Peyer's patch (tissue), 4 donors: Measurements from ENCODE around the gene DLGAP1.
"Not testable (repeated sequence)": the region's sequence is repeated elsewhere in the genome, so short reads cannot be mapped to it uniquely, and the experiment has no call there.

ENCODE experiments used
- POLR2A ChIP-seq, 2 donors: fragments of 450-650 bp; IDR thresholded peaks; one replicate each; pipeline ENCODE4 v1.5.1; 2017; ENCODE audit warnings: antibody characterized with exemption in 2 of 2, mild to moderate bottlenecking in 2 of 2, moderate library complexity in 2 of 2
- TF ChIP-seq, protein P1 (sequence below), 6 experiments: fragments of 450-650 bp in 4 of 6; fragments of 200-600 bp in 2 of 6; sonication (generic) in 1 of 6; IDR thresholded peaks; one replicate each; pipeline ENCODE4 v1.5.1; 2017 to 2019; ENCODE audit warnings: antibody characterized with exemption in 6 of 6, mild to moderate bottlenecking in 3 of 6, moderate library complexity in 1 of 6

DNA sequence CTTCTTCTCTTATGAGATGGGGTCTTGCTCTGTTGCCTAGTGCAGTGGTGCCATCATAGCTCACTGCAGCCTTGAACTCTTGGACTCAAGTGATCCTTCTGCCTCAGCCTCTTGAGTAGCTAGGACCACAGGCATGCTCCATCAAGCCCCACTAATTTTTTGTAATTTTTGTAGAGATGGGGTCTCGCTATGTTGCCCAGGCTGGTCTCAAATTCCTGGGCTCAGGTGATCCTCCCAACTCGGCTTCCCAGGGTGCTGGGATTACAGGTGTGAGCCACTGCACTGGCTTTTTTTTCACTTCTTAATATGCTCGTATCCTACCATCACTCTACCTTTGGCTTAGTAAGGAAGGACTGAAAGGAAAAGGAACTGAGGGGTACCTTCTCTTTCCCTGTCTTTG, 983.0 kb downstream of the DLGAP1 start:
- TF ChIP-seq, protein P1, sequence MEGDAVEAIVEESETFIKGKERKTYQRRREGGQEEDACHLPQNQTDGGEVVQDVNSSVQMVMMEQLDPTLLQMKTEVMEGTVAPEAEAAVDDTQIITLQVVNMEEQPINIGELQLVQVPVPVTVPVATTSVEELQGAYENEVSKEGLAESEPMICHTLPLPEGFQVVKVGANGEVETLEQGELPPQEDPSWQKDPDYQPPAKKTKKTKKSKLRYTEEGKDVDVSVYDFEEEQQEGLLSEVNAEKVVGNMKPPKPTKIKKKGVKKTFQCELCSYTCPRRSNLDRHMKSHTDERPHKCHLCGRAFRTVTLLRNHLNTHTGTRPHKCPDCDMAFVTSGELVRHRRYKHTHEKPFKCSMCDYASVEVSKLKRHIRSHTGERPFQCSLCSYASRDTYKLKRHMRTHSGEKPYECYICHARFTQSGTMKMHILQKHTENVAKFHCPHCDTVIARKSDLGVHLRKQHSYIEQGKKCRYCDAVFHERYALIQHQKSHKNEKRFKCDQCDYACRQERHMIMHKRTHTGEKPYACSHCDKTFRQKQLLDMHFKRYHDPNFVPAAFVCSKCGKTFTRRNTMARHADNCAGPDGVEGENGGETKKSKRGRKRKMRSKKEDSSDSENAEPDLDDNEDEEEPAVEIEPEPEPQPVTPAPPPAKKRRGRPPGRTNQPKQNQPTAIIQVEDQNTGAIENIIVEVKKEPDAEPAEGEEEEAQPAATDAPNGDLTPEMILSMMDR (IDR thresholded peaks at IDR 0.05), result not testable (repeated sequence)
- TF ChIP-seq POLR2A (IDR thresholded peaks at IDR 0.05), result not testable (repeated sequence)
